Stimulated activated CD8-positive, alpha-beta memory T cell treated with anti-CD3 and anti-CD28 coated beads, Interleukin-15, amount 100 ng/mL, for 4 hours (primary cell): ENCODE results near the gene ZBTB33.

Experiments
- DNase-seq, 2 donors: peaks; one replicate each; pipeline ENCODE4 v3.0.0-alpha.2; 2020; ENCODE audit warnings: low read depth in 2 of 2

ZBTB33 gene, protein sequence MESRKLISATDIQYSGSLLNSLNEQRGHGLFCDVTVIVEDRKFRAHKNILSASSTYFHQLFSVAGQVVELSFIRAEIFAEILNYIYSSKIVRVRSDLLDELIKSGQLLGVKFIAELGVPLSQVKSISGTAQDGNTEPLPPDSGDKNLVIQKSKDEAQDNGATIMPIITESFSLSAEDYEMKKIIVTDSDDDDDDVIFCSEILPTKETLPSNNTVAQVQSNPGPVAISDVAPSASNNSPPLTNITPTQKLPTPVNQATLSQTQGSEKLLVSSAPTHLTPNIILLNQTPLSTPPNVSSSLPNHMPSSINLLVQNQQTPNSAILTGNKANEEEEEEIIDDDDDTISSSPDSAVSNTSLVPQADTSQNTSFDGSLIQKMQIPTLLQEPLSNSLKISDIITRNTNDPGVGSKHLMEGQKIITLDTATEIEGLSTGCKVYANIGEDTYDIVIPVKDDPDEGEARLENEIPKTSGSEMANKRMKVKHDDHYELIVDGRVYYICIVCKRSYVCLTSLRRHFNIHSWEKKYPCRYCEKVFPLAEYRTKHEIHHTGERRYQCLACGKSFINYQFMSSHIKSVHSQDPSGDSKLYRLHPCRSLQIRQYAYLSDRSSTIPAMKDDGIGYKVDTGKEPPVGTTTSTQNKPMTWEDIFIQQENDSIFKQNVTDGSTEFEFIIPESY

DNA sequence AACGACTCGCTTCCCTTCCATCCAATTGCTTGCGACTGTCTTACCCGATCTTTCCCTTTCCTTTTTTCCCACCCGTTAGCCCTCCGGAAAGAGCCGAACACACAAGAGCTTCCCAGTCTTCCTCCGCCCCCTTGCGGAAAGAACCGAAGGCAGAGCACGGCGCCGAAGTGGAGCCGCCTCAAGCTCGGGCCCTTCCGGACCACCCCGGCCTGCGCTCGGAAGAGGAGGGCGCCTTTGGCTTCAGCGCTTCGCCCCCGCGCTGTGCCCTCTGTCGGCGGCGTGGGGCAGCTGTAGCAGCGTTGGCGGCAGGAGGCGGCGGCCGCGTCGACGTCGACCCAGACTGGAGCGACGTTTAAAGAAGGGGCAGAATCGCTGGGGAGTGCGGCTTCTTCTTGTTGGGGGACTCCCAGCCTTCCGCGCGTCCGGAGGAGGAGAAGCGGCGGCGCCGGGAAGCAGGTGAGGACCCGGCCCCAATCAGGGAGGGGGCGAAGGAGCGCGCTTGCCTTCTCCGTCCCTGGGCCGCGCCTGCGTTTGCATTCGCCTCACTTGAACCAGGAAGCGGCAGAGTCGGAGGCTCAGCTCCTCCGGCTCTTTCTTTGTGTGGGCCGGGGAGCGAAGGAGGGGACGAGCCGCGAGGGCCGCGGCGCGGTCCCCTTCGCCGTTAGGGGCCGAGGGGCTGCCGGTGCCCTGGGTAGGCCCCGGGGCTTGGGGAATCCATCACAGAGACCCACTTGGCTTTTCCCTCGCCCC, at the start of gene ZBTB33:
ZBTB33 (plus strand) TSS at position 291 of the 750 bp plus-strand sequence. CDS start 2,604 bp downstream, outside the sequence.
- peak; percentile 65 to 67 for DNase-seq

DNA sequence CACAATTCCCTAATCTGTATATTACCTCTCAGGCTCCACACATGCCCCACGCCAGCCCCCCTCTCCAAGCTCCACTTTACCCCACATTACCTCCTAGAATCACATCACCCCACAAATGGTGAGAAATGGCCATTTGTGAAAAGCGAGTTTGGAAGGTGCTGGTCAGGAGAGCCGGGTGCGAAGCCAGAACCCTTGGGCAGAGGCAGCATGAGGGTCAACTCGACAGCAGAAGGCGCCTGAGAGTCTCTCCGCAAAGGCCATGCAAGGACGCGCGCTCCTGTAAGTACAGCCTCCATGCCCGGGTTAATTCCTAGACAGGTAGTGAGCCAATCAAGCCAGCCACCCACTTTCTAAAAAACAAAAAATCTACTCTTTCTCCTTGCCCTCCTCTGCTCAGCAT, 49.8 kb upstream of the ZBTB33 start:
- no peak for DNase-seq

DNA sequence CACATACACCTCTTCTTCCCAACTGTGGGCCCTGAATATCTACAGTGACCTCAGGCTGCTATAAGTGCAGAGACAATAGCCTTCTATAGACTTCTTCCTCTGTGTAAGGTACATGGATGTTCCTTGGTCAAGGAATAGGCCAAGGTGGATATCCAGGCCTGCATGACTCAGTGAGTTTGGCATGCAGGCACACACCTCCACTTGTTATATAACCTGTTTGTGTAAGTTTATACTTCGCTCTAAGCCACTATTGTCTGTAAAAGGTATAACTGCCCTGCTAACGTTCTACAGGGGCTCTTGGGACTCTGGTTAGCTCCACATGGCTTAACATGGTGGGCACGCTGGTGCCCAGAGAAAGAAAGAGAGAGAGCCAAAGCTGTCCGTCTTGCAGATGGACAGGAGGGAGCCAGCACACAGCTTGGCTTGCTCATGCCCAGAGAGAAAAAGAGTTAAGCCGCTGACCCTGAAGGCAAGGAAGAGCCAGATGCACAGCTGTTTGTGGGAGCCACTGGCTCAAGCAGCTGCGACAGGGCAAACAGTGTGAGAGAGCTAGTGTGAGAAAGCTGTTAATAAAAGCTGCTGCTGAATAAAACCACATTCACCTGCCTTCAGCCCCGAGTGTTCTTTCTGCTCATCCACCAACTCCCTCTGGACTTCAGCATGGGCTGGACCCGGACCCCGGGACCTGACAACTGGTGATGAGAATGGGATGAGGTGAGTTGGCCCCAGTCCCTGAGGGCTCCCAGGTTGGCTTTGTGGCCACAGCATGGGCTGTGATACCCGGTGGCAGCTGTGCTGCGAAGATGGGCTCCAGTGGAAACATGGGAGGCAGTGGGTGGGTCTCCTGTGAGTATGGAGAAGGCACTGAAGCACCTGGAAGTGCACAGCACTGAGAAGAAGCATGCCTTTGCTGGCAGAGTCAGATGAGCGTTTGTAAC, 44.5 kb upstream of the ZBTB33 start:
- DNase-seq, result no peak

DNA sequence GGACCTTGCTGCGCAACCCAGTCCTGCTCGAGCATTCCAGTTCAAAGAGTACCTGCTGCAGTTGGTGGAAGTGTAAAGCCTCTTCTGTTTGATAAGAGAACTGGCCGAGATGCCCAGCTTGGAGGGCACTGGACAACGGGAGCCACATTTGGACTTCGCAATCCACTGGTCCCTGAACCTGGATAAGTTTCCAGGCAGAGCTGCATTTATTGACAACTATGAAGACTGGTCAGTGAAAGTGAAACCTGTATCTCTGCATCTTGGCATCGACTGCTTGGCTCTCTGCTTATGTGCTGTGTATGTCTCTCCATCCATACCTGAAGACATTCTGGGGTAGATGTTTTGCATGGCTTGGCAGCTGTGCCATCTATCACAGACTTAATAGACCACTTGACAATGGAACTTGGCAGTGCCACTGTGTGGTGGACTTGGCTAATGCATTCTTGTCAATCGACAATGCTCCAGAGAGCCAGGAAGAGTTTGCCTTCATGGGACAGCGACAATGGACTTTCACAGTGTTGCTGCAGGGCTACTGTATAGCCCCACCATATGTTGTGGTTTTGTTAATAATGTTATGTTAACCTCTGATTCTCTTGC, 43.5 kb upstream of the ZBTB33 start:
- DNase-seq, result no peak

DNA sequence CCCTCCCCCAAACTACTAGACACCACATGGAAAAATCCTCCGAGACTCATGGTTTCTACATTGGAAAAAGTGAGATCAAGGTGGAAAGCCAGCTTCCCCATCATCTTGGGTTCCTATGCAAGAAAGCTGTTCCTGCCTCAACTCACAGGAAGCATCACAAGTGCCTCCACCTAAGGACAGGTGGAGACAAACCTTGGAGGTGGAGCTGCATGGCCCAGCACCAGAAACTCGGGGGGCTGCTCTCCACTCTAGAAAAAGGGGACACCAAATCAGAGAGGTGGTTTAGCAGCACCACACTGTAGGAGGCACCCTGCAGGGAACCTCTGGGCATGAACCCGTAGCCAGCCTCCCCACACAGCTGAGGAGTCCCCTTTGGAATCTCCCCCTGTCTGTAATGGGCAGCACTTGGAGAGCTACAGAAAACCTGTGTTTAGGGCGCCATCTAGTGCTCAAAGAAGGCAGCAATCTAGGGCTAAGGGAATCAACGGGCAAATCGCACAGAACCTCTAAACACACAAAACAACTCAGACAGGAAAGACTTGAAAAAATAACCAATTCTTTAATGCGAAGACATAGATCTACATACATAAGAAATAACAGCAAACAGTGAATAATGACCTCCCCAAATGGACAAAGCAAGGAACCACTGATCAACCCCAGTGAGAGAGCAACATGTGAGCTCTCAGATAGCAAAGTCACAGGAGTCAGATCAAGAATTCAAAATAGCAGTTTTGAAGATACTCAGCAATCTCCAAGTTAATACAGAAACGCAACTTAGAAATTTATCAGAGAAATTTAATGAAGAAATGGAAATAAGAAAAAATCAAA, 37.0 kb upstream of the ZBTB33 start:
- peak; percentile 8 to 9 for DNase-seq

DNA sequence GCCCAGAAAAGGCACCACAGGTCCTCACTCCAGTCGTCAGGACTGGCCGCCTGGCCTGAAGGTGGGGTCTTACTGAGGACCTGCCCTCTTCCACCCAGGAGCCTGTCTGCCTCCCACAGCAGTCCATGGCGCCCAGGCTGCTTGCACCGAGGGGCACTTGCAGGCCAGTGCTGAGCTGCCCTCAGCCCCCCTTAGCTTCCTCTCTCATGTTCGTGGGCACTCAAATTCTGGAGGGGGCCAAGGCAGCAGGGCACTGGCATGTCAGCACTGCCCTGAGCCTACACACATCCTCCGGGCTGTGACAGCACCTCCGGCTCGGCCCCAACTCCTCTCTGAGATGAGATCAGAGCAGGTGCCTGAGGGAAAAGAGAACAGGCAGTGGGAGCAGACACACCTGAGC, 27.2 kb upstream of the ZBTB33 start:
- no peak for DNase-seq

DNA sequence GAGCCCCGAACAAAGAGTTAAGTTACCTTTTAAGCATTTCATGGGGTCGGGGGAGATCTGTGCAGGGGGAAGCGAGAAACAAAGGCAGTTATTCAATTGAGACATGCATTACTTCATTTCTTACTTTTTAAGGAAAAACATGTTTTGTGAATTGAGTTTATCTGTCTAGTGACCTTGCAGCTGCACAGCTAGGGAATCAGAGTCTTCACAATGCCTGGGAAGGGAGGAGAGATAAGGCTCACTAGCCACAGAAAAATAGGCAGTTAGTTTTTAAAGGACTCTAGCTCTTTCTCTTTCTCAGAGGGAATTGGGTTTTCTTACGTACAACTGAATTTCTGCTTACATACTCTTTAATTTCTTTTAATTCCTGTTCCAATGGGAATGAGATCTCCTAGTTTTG, 26.2 kb upstream of the ZBTB33 start:
- DNase-seq, result no peak

DNA sequence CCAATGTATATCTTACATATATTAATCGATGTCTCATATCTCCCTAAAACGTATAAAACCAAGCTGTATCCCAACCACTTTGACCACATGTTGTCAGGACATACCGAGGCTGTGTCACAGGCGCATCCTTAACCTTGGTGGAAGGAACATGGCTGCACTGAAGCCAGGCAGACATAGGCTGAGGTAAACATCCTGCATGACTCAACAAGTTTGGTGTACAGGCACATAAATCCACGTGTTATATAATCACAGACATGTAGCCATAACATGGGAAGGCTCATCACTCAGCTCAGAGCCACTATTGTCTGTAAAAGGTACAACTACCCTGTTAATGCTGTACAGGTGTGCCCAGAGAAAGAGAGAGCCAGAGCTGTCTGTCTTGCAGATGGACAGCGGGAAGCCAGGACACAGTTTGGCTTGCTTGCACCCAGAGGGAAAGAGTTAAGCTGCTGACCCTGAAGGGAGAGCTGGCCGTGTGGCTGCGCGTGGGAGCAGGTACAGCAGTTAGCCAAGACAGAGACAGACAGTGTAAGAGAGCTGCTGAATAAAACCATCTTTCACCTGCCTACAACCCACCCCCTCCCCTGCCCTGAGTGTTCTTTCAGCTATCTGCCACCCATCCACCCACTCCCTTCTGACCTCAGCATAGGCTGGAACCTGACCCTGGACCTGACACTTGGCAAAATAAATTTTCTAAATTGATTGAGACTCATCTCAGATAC, 22.3 kb upstream of the ZBTB33 start:
- DNase-seq, result no peak

DNA sequence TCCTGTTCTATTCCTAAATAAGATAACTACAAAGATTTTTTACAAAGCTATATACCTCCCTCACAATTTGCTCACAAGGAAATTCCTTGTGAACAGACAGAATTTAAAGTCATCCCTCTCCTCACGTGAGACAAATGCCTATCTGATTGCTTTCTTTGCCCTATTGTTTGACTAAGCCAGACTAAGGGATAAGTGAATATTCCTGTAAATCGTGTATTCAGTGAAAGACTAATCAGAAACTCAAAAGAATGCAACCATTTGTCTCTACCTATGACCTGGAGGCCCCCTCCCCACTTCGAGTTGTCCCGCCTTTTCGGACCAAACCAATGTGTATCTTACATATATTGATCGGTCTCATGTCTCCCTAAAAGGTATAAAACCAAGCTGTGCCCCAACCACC, 15.3 kb upstream of the ZBTB33 start:
- DNase-seq, result no peak

DNA sequence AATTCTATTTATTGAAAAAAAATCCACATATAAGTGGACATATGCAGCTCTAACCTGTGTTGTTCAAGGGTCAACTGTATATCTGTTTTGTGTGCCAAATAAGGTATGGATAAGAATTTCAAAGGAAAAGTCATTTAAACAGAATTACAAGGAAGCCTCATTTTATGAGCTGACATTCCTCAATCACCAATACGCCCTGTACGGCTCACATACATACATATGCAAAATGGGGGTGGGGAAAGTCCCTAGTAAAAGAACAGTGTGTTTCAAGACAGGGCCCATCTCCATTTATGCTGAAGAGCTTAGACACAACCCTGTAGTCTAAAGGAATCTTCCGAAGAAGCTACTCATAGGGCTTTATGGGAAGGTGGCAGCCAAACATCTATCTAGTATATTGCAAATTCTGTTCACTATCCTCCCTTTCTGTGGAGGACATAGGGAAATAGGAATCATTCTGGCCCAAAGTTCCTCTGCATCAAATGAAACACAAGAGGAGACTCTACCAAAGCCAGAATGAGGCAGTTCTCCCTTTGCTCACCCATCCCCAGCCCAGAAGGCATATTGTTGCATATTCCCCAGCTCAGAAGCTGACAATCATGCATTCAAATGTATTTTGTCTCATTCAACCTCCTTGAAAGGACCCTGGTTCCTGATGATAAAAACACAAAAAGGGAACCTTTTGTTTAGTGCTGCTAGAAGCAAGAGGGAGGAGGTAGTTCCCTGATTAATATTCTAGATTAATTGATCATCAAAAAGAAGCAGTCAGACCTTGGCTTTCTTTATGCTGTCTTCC, 13.7 kb upstream of the ZBTB33 start:
- DNase-seq, result no peak

DNA sequence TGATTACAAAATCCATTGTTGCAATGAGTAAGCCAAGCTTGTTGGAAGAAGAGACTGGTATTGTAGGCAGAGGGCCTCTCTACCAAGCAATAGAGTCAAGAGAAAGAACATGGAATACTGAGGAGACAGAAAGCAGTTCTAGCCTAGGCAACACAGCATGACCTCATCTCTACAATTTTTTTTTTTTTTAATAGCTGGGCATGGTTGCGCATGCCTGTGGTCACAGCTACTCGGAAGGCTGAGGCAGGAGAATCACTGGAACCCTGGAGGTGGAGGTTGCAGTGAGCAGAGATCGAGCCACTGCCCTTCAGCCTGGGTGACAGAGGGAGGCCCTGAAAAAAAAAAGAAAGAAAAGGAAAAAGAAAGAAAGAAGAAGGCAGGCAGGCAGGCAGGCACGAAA, 11.7 kb upstream of the ZBTB33 start:
- DNase-seq, result no peak

DNA sequence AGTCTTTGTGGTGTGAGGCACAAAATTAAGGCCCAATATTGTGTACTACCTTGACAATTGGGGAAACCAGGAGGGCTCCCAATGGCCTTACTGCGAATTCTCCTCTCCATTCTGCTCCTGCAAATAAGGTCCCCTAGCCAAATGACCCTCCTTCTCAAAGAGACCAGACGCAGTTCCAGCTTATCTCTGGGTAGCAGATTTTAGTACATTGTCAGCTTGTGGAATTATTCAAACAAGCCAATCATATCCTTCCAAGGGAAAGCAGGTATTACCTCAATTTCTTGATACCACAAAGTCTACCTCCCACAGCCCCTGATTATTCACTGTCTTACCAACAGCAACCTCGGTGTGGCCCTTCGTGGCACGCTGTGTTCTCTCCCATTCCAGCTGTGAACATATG, 7.8 kb upstream of the ZBTB33 start:
- no peak for DNase-seq

DNA sequence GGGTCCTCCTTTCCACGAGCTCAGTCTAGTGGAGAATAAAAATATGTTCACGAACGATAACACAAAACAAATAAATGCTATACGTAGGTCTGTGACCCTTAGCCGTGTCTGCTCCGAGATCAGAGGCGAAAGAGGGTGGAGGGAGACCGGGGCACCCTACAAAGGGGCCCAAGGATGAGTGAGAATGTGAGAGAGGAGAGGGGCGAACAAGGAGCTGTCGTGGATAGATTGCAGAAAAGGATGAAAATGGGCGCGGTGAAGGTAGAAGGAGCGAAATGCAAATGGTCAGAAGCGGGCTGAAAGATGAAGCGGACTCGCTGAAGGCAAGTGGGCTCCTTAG, 6.2 kb upstream of the ZBTB33 start:
- DNase-seq, result no peak

DNA sequence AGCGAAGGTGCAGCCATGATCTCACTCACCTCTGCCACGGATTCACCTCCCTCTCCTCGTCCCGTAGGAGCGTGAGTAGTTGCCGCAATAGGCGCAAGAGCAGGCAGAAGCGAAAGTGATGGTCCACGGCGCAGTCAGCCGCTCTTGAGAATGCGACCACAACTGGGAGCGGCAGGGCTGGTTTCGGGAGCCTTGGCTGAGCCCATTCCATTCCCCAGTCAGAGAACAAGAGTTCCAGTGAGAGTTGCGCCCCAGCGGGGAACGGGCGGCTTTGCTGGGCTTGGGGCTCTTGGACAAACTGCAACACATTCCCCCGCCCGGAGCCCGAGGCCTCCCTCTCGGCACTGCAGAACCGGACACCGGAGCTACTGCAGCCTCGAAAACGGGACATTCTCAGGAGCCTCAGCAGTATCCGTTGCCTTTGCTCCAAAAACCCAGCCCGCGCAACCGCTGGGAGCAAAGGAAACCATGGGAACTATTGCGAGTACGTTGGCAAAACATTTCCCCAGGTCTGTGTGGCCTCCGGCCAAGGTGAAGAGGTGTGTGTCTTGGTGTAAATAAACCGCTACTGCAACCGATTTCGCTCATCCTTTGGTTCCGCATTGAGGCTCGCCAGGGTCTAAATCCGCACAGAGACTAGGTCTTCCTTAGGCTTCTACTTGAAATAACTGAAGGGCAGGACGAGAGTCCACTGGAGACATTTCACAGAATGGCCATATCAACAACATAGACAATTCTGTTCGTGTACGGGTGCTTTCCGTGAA, 5.7 kb upstream of the ZBTB33 start:
- DNase-seq, result peak in 1 of 2 donors; percentile 12

DNA sequence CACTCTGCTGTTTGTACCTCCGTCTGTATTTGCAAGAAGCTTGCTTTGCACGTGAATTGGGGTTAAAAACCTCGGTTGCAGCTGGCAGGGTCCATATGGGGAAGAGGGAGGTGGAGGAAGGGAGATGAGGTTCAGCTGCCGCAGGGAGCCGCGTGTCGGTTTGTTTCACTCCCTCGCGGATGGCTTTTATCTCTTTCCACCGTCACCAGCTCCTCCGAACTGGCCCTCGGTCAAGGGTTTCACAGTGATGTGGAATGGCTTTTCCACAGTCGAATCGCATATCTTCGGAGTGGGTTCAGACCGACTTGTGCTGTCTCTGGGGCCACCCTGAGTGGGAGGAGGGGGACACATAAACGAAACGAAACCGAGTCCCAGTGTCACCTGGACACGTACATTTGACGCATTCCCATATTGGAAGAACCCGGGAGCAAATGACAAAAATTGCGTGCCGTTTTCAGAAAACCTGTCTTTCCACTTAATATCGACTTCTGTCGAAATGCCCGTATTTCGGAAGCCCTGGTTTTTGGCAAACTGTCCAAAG, 929 bp downstream of the ZBTB33 start:
- DNase-seq, result no peak

DNA sequence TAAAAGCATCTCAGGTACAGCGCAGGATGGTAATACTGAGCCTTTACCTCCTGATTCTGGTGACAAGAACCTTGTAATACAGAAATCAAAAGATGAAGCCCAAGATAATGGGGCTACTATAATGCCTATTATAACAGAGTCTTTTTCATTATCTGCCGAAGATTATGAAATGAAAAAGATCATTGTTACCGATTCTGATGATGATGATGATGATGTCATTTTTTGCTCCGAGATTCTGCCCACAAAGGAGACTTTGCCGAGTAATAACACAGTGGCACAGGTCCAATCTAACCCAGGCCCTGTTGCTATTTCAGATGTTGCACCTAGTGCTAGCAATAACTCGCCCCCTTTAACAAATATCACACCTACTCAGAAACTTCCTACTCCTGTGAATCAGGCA, 3.2 kb downstream of the ZBTB33 start:
- no peak for DNase-seq

DNA sequence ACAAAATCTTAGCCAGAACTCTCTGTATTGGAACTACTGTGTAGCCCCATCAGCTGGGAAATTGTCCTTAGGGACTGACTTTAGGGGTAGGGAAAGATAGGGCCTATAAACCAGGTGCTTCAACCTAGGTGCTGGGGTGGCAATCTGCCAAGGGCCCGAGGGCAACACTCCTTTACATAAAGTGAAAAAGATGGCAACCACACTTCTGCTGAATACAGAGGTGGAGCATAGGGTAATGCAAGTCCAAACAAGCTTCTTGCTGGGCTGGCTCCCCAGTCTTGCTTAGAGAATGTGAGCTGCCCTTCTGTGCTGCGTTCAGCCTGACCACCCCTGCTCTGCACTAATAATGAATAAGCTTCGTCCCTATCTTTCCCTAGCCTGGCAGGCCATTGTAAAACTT, 9.8 kb downstream of the ZBTB33 start:
- DNase-seq, result no peak
